Prostate gland (tissue), 2 donors: Measurements from ENCODE around the gene LMO4.

Source experiments
- POLR2A ChIP-seq: fragments of 450-650 bp; IDR thresholded peaks from one replicate; pipeline ENCODE4 v1.6.1; 2016; ENCODE audit warnings: antibody characterized with exemption, mild to moderate bottlenecking
- TF ChIP-seq, protein P1 (sequence below), 4 experiments: fragments of 200-600 bp in 2 of 4; fragments of 450-650 bp in 2 of 4; sonication (generic) in 2 of 4; IDR thresholded peaks; 1 replicate in 3 of 4; 2 replicates in 1 of 4; pipeline ENCODE4 v1.5.1; 2016 to 2019; ENCODE audit warnings: antibody characterized with exemption in 4 of 4, mild to moderate bottlenecking in 2 of 4, moderate library complexity in 2 of 4

- TF ChIP-seq, protein P1, sequence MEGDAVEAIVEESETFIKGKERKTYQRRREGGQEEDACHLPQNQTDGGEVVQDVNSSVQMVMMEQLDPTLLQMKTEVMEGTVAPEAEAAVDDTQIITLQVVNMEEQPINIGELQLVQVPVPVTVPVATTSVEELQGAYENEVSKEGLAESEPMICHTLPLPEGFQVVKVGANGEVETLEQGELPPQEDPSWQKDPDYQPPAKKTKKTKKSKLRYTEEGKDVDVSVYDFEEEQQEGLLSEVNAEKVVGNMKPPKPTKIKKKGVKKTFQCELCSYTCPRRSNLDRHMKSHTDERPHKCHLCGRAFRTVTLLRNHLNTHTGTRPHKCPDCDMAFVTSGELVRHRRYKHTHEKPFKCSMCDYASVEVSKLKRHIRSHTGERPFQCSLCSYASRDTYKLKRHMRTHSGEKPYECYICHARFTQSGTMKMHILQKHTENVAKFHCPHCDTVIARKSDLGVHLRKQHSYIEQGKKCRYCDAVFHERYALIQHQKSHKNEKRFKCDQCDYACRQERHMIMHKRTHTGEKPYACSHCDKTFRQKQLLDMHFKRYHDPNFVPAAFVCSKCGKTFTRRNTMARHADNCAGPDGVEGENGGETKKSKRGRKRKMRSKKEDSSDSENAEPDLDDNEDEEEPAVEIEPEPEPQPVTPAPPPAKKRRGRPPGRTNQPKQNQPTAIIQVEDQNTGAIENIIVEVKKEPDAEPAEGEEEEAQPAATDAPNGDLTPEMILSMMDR (IDR thresholded peaks at IDR 0.05), result no peak
- TF ChIP-seq POLR2A, result no peak
Measured at GRCh38 chr1:87394513-87394912, 65.8 kb downstream of the LMO4 start.
